Measurements from ENCODE around the gene LCE7A. TPM values are rescaled to one million over a fixed set of nuclear protein-coding genes. Genes with fewer than 3 reads are reported as not detected.

LCE7A gene
- total and polyA plus RNA-seq, 2 of the 4 experiments (the other 2 are of a cell fraction): not detected

DNA sequence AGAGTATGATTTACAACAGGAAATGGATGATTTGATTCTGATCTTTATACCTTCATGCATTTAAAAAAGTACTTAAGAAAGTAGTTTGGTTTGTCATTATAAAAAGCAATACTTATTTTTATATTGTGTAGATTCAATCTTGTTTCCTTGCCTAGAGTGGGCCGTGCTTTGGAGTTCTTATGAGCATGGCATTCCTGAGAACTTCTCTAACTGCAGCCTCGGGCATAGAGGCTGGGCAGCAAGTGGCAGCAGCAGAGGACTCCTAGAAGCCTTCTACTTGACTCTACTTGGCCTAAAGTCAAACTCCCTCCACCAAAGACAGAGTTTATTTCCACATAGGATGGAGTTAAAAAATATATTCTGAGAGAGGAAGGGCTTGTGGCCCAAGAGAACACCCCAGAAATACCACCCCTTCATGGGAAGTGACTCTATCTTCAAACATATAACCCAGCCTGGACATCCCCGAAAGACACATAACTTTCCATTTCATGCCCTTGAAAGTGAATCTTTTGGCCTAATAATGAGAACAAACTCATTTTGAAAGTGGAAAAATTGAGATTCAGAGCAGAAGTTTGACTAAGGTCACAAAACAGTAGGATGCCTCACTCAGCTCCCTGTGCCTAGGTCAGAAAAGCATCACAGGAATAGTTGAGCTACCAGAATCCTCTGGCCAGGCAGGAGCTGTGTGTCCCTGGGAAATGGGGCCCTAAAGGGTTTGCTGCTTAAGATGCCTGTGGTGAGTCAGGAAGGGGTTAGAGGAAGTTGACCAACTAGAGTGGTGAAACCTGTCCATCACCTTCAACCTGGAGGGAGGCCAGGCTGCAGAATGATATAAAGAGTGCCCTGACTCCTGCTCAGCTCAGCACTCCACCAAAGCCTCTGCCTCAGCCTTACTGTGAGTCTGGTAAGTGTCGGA lies 48.1 kb downstream of the LCE7A start, which contains the start of gene IVL (continued):
- TF ChIP-seq CEBPB (IDR thresholded peaks at IDR 0.05; ENCODE audit: low read depth, low read length): no peak

DNA sequence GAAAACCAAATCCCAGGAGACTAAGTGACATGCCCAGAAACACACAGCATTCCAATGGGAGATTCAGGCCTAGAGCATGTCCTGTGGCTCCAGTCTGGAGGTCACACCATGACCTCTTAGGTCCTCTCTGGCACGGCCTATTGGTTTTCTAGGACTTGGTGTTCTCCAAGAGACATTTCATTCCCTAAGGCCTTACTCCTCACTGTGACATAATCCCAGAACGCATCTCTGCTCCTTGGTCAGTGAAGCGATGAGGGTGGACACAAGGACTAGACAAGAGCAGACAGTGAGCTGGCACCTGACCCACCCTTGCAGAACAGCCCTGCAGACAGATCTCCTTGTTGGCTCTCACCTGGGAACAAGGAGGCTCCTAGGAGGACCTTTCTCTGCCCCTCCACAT lies 49.4 kb downstream of the LCE7A start:
- Histone ChIP-seq H3K4me2 (ENCODE audit: low read depth, low read length) (no peak overlapping the region), H3K9me3 (ENCODE audit: control insufficient read depth, insufficient read depth, low read length) (no peaks in the 10 kb centered on the region), H2BK15ac (ENCODE audit: low read depth, low read length) (no peak overlapping the region), H2AK5ac (ENCODE audit: low read depth, low read length) (no peak overlapping the region), H3K4me1 (ENCODE audit: control insufficient read depth, insufficient read depth, low read length) (no peaks in the 10 kb centered on the region), H2BK5ac (ENCODE audit: low read depth, low read length, poor library complexity, severe bottlenecking) (no peak overlapping the region), H3K9me1 (ENCODE audit: insufficient read depth, low read length) (no peaks in the 10 kb centered on the region), H3K18ac (ENCODE audit: low read depth, low read length) (no peak overlapping the region), H2BK120ac (ENCODE audit: low read depth, low read length) (no peak overlapping the region), H3K14ac (replicated peaks; ENCODE audit: low read depth, low read length) (no peak overlapping the region), H2AK9ac (replicated peaks; ENCODE audit: low read depth, low read length, poor library complexity) (no peak overlapping the region), H3K23ac (ENCODE audit: low read depth, low read length) (no peak overlapping the region), H4K91ac (ENCODE audit: insufficient read depth, low read depth, low read length) (no peak overlapping the region), H3K79me1 (ENCODE audit: low read depth in 1 of 2, low read length in 2 of 2) (no peaks in the 10 kb centered on the region), H3K27me3 (ENCODE audit: control insufficient read depth, insufficient read depth, low read length) (no peaks in the 10 kb centered on the region), H3K4ac (ENCODE audit: low read depth, low read length) (no peak overlapping the region), H3K9ac (ENCODE audit: low read depth, low read length) (no peak overlapping the region), H4K20me1 (ENCODE audit: insufficient read depth, low read length) (no peaks in the 10 kb centered on the region), H2AFZ (replicated peaks; ENCODE audit: low read length, poor library complexity) (no peak overlapping the region), H3K27ac (ENCODE audit: insufficient read depth, low read length) (no peak overlapping the region), H4K5ac (ENCODE audit: low read depth, low read length) (no peak overlapping the region), H3K4me3 (ENCODE audit: insufficient read depth, low read depth, low read length) (no peak overlapping the region), H2BK20ac (ENCODE audit: low read depth, low read length) (no peak overlapping the region), H3K56ac (ENCODE audit: extremely low read depth, insufficient read depth, low read length) (no peak overlapping the region), H3K36me3 (ENCODE audit: control insufficient read depth, insufficient read depth, low read length) (no peaks in the 10 kb centered on the region), H4K8ac (ENCODE audit: low read depth in 2 of 2, low read length in 2 of 2) (no peak overlapping the region)
- dilution Hi-C loops (cut with HindIII; ENCODE audit: low sequenced_read_pairs, unreplicated experiment) (no loop called here), intact Hi-C loops (cut with micrococcal nuclease) (no loop called here), in situ Hi-C loops (cut with MboI; ENCODE audit: low sequenced_read_pairs) (no loop called here)
- CTCF ChIA-PET: no interaction called here
- ATAC-seq (ENCODE audit: low read depth) (no peak), DNase-seq (no peak)
- POLR2A ChIA-PET (ENCODE audit: unreplicated experiment): no interaction called here
- no CpG with 5 or more reads among the region's 3 CpGs for WGBS, 2 experiments (ENCODE audit: extremely low coverage in 2 of 2, insufficient read length in 1 of 2)
- TF ChIP-seq MAZ (IDR thresholded peaks at IDR 0.05; ENCODE audit: borderline replicate concordance, low read depth, low read length) (no peak), RAD21 (IDR thresholded peaks at IDR 0.05; ENCODE audit: low read length) (no peak), NFE2L2 (IDR thresholded peaks at IDR 0.05; ENCODE audit: low read depth, low read length) (no peak), MAFK (IDR thresholded peaks at IDR 0.05; ENCODE audit: low read depth, low read length) (no peak)
- no TSS peak for BruUV-seq (replicated peaks)

Other genes with a start within 250 kb of the LCE7A start
- gene LCE3B, start 246.2 kb upstream of the LCE7A start, total RNA-seq (2012; rRNA removed): not detected in 2 replicates
- gene LCE3B, start 246.2 kb upstream of the LCE7A start, polyA plus RNA-seq (2012; rRNA removed): not detected in 2 replicates
- not detected in 2 replicates for gene LCE3A, start 236.9 kb upstream of the LCE7A start, total RNA-seq (2012; rRNA removed)
- not detected in 2 replicates for gene LCE3A, start 236.9 kb upstream of the LCE7A start, polyA plus RNA-seq (2012; rRNA removed)
- gene LCE2D, start 196.6 kb upstream of the LCE7A start, total RNA-seq (2012; rRNA removed): not detected in 2 replicates
- not detected in 2 replicates for gene LCE2D, start 196.6 kb upstream of the LCE7A start, polyA plus RNA-seq (2012; rRNA removed)
- gene LCE2C, start 184.7 kb upstream of the LCE7A start, total RNA-seq (2012; rRNA removed): not detected in 2 replicates
- gene LCE2C, start 184.7 kb upstream of the LCE7A start, polyA plus RNA-seq (2012; rRNA removed): not detected in 2 replicates
- not detected in 2 replicates for gene LCE2B, start 173.9 kb upstream of the LCE7A start, total RNA-seq (2012; rRNA removed)
- gene LCE2B, start 173.9 kb upstream of the LCE7A start, polyA plus RNA-seq (2012; rRNA removed): not detected in 2 replicates
- not detected in 2 replicates for gene LCE2A, start 161.7 kb upstream of the LCE7A start, total RNA-seq (2012; rRNA removed)
- 0.24 and 0.50 TPM in 2 replicates for gene LCE2A, start 161.7 kb upstream of the LCE7A start, polyA plus RNA-seq (2012; rRNA removed)
- not detected in 2 replicates for gene LCE4A, start 151.8 kb upstream of the LCE7A start, total RNA-seq (2012; rRNA removed)
- gene LCE4A, start 151.8 kb upstream of the LCE7A start, polyA plus RNA-seq (2012; rRNA removed): not detected in 2 replicates
- not detected in 2 replicates for gene KPRP, start 102.0 kb upstream of the LCE7A start, total RNA-seq (2012; rRNA removed)
- not detected in 2 replicates for gene KPRP, start 102.0 kb upstream of the LCE7A start, polyA plus RNA-seq (2012; rRNA removed)
- not detected in 2 replicates for gene LCE1F, start 84.9 kb upstream of the LCE7A start, total RNA-seq (2012; rRNA removed)
- not detected in 2 replicates for gene LCE1F, start 84.9 kb upstream of the LCE7A start, polyA plus RNA-seq (2012; rRNA removed)
- not detected in 2 replicates for gene LCE1E, start 73.7 kb upstream of the LCE7A start, total RNA-seq (2012; rRNA removed)
- gene LCE1E, start 73.7 kb upstream of the LCE7A start, polyA plus RNA-seq (2012; rRNA removed): not detected in 2 replicates
- gene LCE1D, start 63.3 kb upstream of the LCE7A start, total RNA-seq (2012; rRNA removed): not detected in 2 replicates
- gene LCE1D, start 63.3 kb upstream of the LCE7A start, polyA plus RNA-seq (2012; rRNA removed): not detected in 2 replicates
- not detected in 2 replicates for gene LCE1C, start 53.3 kb upstream of the LCE7A start, total RNA-seq (2012; rRNA removed)
- gene LCE1C, start 53.3 kb upstream of the LCE7A start, polyA plus RNA-seq (2012; rRNA removed): not detected in 2 replicates
- not detected in 2 replicates for gene LCE1B, start 48.0 kb upstream of the LCE7A start, total RNA-seq (2012; rRNA removed)
- not detected in 2 replicates for gene LCE1B, start 48.0 kb upstream of the LCE7A start, polyA plus RNA-seq (2012; rRNA removed)
- gene LCE1A, start 32.5 kb upstream of the LCE7A start, total RNA-seq (2012; rRNA removed): not detected in 2 replicates
- gene LCE1A, start 32.5 kb upstream of the LCE7A start, polyA plus RNA-seq (2012; rRNA removed): not detected in 2 replicates
- gene LCE6A, start 17.1 kb upstream of the LCE7A start, total RNA-seq (2012; rRNA removed): not detected in 2 replicates
- gene LCE6A, start 17.1 kb upstream of the LCE7A start, polyA plus RNA-seq (2012; rRNA removed): not detected in 2 replicates
- not detected in 2 replicates for gene SMCP, start 18.3 kb downstream of the LCE7A start, total RNA-seq (2012; rRNA removed)
- not detected in 2 replicates for gene SMCP, start 18.3 kb downstream of the LCE7A start, polyA plus RNA-seq (2012; rRNA removed)
- not detected in 2 replicates for gene IVL, start 48.5 kb downstream of the LCE7A start, total RNA-seq (2012; rRNA removed)
- not detected in 2 replicates for gene IVL, start 48.5 kb downstream of the LCE7A start, polyA plus RNA-seq (2012; rRNA removed)
- gene SPRR5, start 87.2 kb downstream of the LCE7A start, total RNA-seq (2012; rRNA removed): not detected in 2 replicates
- not detected in 2 replicates for gene SPRR5, start 87.2 kb downstream of the LCE7A start, polyA plus RNA-seq (2012; rRNA removed)
- not detected in 2 replicates for gene SPRR4, start 110.7 kb downstream of the LCE7A start, total RNA-seq (2012; rRNA removed)
- gene SPRR4, start 110.7 kb downstream of the LCE7A start, polyA plus RNA-seq (2012; rRNA removed): not detected in 2 replicates
- not detected in 2 replicates for gene SPRR1A, start 124.1 kb downstream of the LCE7A start, total RNA-seq (2012; rRNA removed)
- not detected in 2 replicates for gene SPRR1A, start 124.1 kb downstream of the LCE7A start, polyA plus RNA-seq (2012; rRNA removed)
- gene SPRR3, start 141.8 kb downstream of the LCE7A start, total RNA-seq (2012; rRNA removed): not detected in 2 replicates
- not detected in 2 replicates for gene SPRR3, start 141.8 kb downstream of the LCE7A start, polyA plus RNA-seq (2012; rRNA removed)
- not detected in 2 replicates for gene SPRR1B, start 171.2 kb downstream of the LCE7A start, total RNA-seq (2012; rRNA removed)
- gene SPRR1B, start 171.2 kb downstream of the LCE7A start, polyA plus RNA-seq (2012; rRNA removed): not detected in 2 replicates
- gene SPRR2D, start 181.1 kb downstream of the LCE7A start, total RNA-seq (2012; rRNA removed): not detected in 2 replicates
- gene SPRR2D, start 181.1 kb downstream of the LCE7A start, polyA plus RNA-seq (2012; rRNA removed): not detected in 2 replicates
- gene SPRR2A, start 197.5 kb downstream of the LCE7A start, total RNA-seq (2012; rRNA removed): not detected in 2 replicates
- not detected in 2 replicates for gene SPRR2A, start 197.5 kb downstream of the LCE7A start, polyA plus RNA-seq (2012; rRNA removed)
- not detected in 2 replicates for gene SPRR2B, start 211.6 kb downstream of the LCE7A start, total RNA-seq (2012; rRNA removed)
- gene SPRR2B, start 211.6 kb downstream of the LCE7A start, polyA plus RNA-seq (2012; rRNA removed): not detected in 2 replicates
- not detected in 2 replicates for gene SPRR2E, start 234.5 kb downstream of the LCE7A start, total RNA-seq (2012; rRNA removed)
- not detected in 2 replicates for gene SPRR2E, start 234.5 kb downstream of the LCE7A start, polyA plus RNA-seq (2012; rRNA removed)